HG02571 (cell line): ENCODE measurements around the gene DAND5.

ENCODE experiments used
- ATAC-seq: cut with Tn5 transposase; IDR thresholded peaks from one replicate; pipeline ENCODE4 v1.9.1; 2021; ENCODE audit warnings: mild to moderate bottlenecking, moderate library complexity; ENCODE audit not compliant: unreplicated experiment

DAND5 gene

DNA sequence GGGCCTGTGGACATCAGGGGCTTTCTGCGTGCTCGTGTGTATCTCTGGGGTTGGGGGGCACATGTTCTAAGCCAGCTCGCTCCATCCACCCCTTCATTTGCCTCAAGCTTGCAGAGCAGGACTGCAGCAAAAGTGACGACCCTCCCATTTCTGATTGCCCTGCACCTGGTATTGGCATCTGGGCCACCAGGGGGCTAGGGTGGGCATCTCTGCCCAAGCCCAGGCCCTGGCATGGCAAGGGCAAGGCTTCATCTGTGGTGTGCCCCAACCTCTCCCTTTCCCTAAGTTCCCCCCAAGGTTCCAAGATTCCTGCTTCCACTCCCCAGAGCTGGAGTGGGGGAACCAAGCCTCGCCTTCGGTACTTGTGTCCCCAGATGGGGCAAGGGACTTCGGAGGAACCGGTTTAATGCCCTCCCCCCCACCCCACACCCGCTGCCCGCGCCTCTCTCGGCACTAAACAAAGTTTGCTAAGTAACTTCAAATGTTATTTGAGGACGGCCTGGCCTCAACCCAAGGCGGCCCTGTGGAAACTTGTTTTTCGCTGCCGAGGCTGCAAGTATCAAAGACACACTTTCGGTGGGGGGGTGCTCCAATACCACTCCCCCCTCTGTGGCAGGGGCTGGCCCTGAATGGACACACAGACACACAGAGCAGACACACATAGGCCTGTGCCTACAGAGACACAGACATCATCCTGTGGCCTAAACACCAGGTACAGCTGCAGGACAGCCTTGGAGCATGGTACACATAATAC lies 38.1 kb downstream of the DAND5 start:
- ATAC-seq: no peak

GRCh38 chr19:13008926-13009787 lies 39.8 kb downstream of the DAND5 start:
- no peak for ATAC-seq

GRCh38 chr19:13010038-13010991 lies 40.9 kb downstream of the DAND5 start:
- ATAC-seq: no peak

- no peak for ATAC-seq
These were observed 41.7 kb downstream of the DAND5 start for GRCh38 chr19:13010992-13011652.

DNA sequence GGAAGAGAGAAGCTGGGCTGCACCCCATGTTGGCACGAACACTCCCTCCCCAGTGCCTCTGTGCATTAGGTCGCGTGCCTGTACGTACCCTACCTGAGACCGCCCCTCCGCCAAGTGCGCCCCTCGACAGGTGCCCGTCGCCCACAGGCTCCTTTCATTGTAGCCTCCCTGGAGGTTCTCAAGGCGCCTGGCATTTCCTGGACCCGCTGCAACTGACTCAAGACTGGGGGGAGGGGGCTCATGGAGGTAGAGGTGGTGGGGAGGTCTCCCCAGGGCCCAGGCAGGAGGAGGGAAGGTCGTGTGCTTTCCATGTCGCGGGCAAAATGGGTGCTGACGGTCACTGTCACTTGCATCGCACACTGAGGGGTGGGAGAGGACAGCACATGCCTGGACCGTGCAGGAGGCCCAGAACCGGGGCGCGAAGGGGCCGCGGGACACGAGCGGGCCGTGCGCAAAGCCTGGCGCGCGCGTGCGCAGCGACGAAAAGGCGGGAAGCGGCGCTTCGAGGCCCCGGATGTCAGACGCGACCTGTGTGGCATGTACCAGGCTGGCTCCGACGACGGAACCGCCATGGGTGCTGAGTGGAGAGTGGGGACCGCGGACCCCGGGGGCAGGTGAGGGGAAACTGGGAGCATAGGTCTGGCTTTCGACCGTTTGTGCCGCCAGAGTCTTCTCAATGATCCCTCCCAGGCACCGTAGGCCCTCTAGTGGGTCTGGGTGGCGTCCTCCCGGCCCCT lies 42.4 kb downstream of the DAND5 start:
- no peak for ATAC-seq

- ATAC-seq: no peak
These were observed 43.0 kb downstream of the DAND5 start for GRCh38 chr19:13012390-13012689.

- no peak for ATAC-seq
These were observed 43.6 kb downstream of the DAND5 start for GRCh38 chr19:13012690-13013608.

GRCh38 chr19:13013649-13014048 lies 44.3 kb downstream of the DAND5 start:
- ATAC-seq: no peak

- no peak for ATAC-seq
These were observed 44.9 kb downstream of the DAND5 start for GRCh38 chr19:13014101-13014920.

DNA sequence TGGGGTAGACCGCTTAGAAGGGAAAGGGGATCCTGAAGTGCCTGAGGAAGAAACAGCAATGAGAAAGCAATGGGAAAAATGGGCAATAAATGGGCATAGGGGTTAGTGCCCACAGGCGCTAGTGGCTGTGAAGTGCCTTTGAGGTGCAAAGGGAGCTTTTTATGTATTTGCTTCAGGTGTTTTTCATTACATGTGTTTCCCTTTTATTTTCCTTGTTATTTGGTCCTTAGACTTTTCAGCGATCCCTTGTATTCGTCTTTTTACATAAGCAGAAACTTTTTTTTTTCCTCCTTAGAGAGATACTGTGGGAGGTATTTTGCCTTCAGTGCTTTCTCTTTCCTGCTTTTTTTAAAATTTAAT lies 45.5 kb downstream of the DAND5 start:
- ATAC-seq: no peak

- no peak for ATAC-seq
These were observed 46.2 kb downstream of the DAND5 start for GRCh38 chr19:13015361-13016223.

DNA sequence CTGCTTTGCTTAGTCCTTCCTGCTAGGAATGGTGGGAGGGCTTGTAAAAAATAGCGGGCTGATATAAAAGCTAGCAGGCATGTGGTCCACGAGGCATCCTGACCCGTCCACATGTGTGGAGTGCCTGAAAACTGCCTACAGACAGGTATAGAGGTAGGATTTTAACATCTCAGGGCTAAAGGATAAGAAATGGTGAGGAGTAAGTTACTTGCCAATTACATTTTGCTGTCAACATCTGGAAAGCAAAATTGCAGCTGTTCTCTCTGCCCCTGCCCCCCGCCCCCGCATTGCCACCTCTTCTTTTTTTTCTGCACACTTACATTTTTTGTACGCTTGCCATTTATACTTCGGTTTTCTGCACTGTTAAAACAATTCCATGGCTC lies 46.9 kb downstream of the DAND5 start:
- ATAC-seq: no peak

GRCh38 chr19:13016628-13017305 lies 47.4 kb downstream of the DAND5 start:
- no peak for ATAC-seq

- ATAC-seq: no peak
These were observed 48.1 kb downstream of the DAND5 start for GRCh38 chr19:13017306-13018034.

- no peak for ATAC-seq
These were observed 48.9 kb downstream of the DAND5 start for GRCh38 chr19:13018035-13018914.
